Gastroesophageal sphincter (tissue), 4 donors: ENCODE results near the gene CLEC19A. TPM values are rescaled to one million over a fixed set of nuclear protein-coding genes. Genes with fewer than 3 reads are reported as not detected.
A peak's percentile ranks its signal among the peaks of the same experiment; 100 is the strongest.

Experiments
- ATAC-seq: fragments of 150-250 bp; one replicate; pipeline ENCODE4 v1.9.1; 2016; ENCODE audit warnings: mild to moderate bottlenecking, moderate library complexity
- H3K27ac ChIP-seq, 4 donors: fragments of 200-600 bp; sonication (generic) in 3 of 4; 1 replicate in 3 of 4; 2 replicates in 1 of 4; pipeline ENCODE4 v1.5.1; 2016 to 2019
- H3K27me3 ChIP-seq: fragments of 200-600 bp; sonication (generic); one replicate; pipeline ENCODE4 v1.5.1; 2019
- H3K36me3 ChIP-seq, 2 donors: fragments of 200-600 bp; sonication (generic); one replicate each; pipeline ENCODE4 v1.5.1; 2019; ENCODE audit warnings: control low read depth in 1 of 2
- H3K4me1 ChIP-seq, 3 donors: fragments of 200-600 bp; sonication (generic); 1 replicate in 2 of 3; 2 replicates in 1 of 3; pipeline ENCODE4 v1.5.1; 2016 to 2019; ENCODE audit warnings: control low read depth in 2 of 3
- H3K4me3 ChIP-seq, 2 donors: fragments of 200-600 bp; sonication (generic); one replicate each; pipeline ENCODE4 v1.5.1; 2019; ENCODE audit warnings: mild to moderate bottlenecking in 1 of 2, moderate library complexity in 1 of 2
- H3K9me3 ChIP-seq, 3 donors: fragments of 200-600 bp; sonication (generic); one replicate each; pipeline ENCODE4 v1.5.1; 2017 to 2019; ENCODE audit warnings: control low read depth in 2 of 3
- CTCF ChIP-seq, 4 experiments: fragments of 200-600 bp in 2 of 4; fragments of 450-650 bp in 2 of 4; sonication (generic) in 1 of 4; IDR thresholded peaks; one replicate each; pipeline ENCODE4 v1.5.1; 2017 to 2019; ENCODE audit warnings: antibody characterized with exemption in 4 of 4, mild to moderate bottlenecking in 2 of 4, moderate library complexity in 2 of 4
- EP300 ChIP-seq: sonication (generic); formaldehyde crosslinking; IDR thresholded peaks from one replicate; pipeline ENCODE4 v1.6.1; 2017; ENCODE audit warnings: antibody characterized with exemption, mild to moderate bottlenecking
- POLR2A ChIP-seq, 2 donors: fragments of 450-650 bp; IDR thresholded peaks; one replicate each; pipeline ENCODE4 v1.6.1; 2017; ENCODE audit warnings: antibody characterized with exemption in 2 of 2, mild to moderate bottlenecking in 2 of 2, moderate library complexity in 1 of 2
- POLR2AphosphoS5 ChIP-seq: sonication (generic); formaldehyde crosslinking; IDR thresholded peaks from one replicate; pipeline ENCODE4 v1.6.1; 2017; ENCODE audit warnings: antibody characterized with exemption
- WGBS, 2 donors: methylation state at CpG; one replicate each; pipeline ENCODE4 v1.1.5; 2018; ENCODE audit warnings: low coverage in 1 of 2; 5-methylcytosine and 5-hydroxymethylcytosine counted together
- total RNA-seq, 4 donors: library from RNA; depleted of rRNA; stranded (reverse); fragments of >200 nt; gene quantifications; one replicate each; pipeline ENCODE4 v1.1.0, GENCODE V29; 2016

The CLEC19A gene
- total RNA-seq, 4 donors from 2014 or later = not detected

- WGBS, 2 donors = 100% methylated on average over 1 of the region's 3 CpGs
- no peaks in the 10 kb centered on the region for H3K9me3 ChIP-seq
- no peak overlapping the region for H3K4me3 ChIP-seq
- no peaks in the 10 kb centered on the region for H3K27me3 ChIP-seq
- no peak for TF ChIP-seq CTCF (IDR thresholded peaks at IDR 0.05)
- no peak for TF ChIP-seq POLR2AphosphoS5
- TF ChIP-seq EP300 = no peak
- no peak for TF ChIP-seq POLR2A (IDR thresholded peaks at IDR 0.05)
- H3K36me3 ChIP-seq = no peaks in the 10 kb centered on the region
- no peak for ATAC-seq
- H3K27ac ChIP-seq = no peak overlapping the region
- no peaks in the 10 kb centered on the region for H3K4me1 ChIP-seq
These were observed 38.1 kb downstream of the CLEC19A start for GRCh38 chr16:19323596-19323995.

- WGBS, 2 donors = 100% methylated on average over 1 of the region's 1 CpG
- TF ChIP-seq CTCF (IDR thresholded peaks at IDR 0.05) (no peak), EP300 (no peak)
These were observed 42.8 kb downstream of the CLEC19A start for GRCh38 chr16:19328364-19328763.

GRCh38 chr16:19329932-19330331 lies 44.4 kb downstream of the CLEC19A start:
- no peak for TF ChIP-seq EP300
- TF ChIP-seq CTCF (IDR thresholded peaks at IDR 0.05) = no peak
- TF ChIP-seq POLR2A (IDR thresholded peaks at IDR 0.05) = no peak
- no peak for TF ChIP-seq POLR2AphosphoS5
- H3K4me3 ChIP-seq = no peak overlapping the region
- no peak overlapping the region for H3K27ac ChIP-seq
- no peaks in the 10 kb centered on the region for H3K27me3 ChIP-seq
- no peaks in the 10 kb centered on the region for H3K9me3 ChIP-seq
- no peak for ATAC-seq
- peaks cover 0 to 14% (median 0%) of the 10 kb centered on the region in 3 donors for H3K4me1 ChIP-seq
- no peaks in the 10 kb centered on the region for H3K36me3 ChIP-seq
- WGBS, 2 donors = 78 to 88% methylated on average over 1 of the region's 1 CpG

More at GRCh38 chr16:19328364-19328763, 42.8 kb downstream of the CLEC19A start:
- Histone ChIP-seq H3K27me3 (no peaks in the 10 kb centered on the region), H3K36me3 (no peaks in the 10 kb centered on the region), H3K4me1 (peaks cover 0 to 14% (median 0%) of the 10 kb centered on the region in 3 donors), H3K4me3 (no peak overlapping the region), H3K27ac (no peak overlapping the region), H3K9me3 (no peaks in the 10 kb centered on the region)
- ATAC-seq = no peak

- no peak for TF ChIP-seq EP300
- TF ChIP-seq CTCF (IDR thresholded peaks at IDR 0.05) = peak in 1 of 4 experiments; percentile 9
- peak; percentile 68 for TF ChIP-seq POLR2AphosphoS5
- TF ChIP-seq POLR2A (IDR thresholded peaks at IDR 0.05) = no peak
- H3K9me3 ChIP-seq = no peaks in the 10 kb centered on the region
- peak overlapping the region in 3 of 4 donors; percentile 32 to 59 (median 47) for H3K27ac ChIP-seq
- 40 to 41% methylated on average over 1 to 4 of the region's 6 CpGs for WGBS, 2 donors
- peaks cover 0 to 14% (median 0%) of the 10 kb centered on the region in 3 donors for H3K4me1 ChIP-seq
- no peaks in the 10 kb centered on the region for H3K27me3 ChIP-seq
- H3K4me3 ChIP-seq = no peak overlapping the region
- no peaks in the 10 kb centered on the region for H3K36me3 ChIP-seq
- peak; percentile 60 for ATAC-seq
These were observed 45.4 kb downstream of the CLEC19A start for GRCh38 chr16:19330841-19331397.

GRCh38 chr16:19331794-19332193 lies 46.3 kb downstream of the CLEC19A start:
- TF ChIP-seq POLR2A (IDR thresholded peaks at IDR 0.05) = no peak
- TF ChIP-seq CTCF (IDR thresholded peaks at IDR 0.05) = no peak
- no peak for TF ChIP-seq POLR2AphosphoS5
- no peak for TF ChIP-seq EP300
- H3K4me3 ChIP-seq = no peak overlapping the region
- no peaks in the 10 kb centered on the region for H3K9me3 ChIP-seq
- no peak for ATAC-seq
- peaks cover 0 to 14% (median 0%) of the 10 kb centered on the region in 3 donors for H3K4me1 ChIP-seq
- no peak overlapping the region for H3K27ac ChIP-seq
- H3K36me3 ChIP-seq = no peaks in the 10 kb centered on the region
- no peaks in the 10 kb centered on the region for H3K27me3 ChIP-seq
- 76 to 85% methylated on average over 4 of the region's 4 CpGs for WGBS, 2 donors
